GM20431 (cell line): ENCODE data around the gene RBMS3.
"Not testable (repeated sequence)": the region's sequence is repeated elsewhere in the genome, so short reads cannot be mapped to it uniquely, and the experiment has no call there.

ENCODE experiments used
- in situ Hi-C: fragments of 300-500 bp; cut with MseI, MboI; formaldehyde crosslinking; loops from one replicate; pipeline ENCODE4 v1.15.0; 2020; ENCODE audit warnings: low sequenced_read_pairs; ENCODE audit not compliant: unreplicated experiment

The RBMS3 gene

DNA sequence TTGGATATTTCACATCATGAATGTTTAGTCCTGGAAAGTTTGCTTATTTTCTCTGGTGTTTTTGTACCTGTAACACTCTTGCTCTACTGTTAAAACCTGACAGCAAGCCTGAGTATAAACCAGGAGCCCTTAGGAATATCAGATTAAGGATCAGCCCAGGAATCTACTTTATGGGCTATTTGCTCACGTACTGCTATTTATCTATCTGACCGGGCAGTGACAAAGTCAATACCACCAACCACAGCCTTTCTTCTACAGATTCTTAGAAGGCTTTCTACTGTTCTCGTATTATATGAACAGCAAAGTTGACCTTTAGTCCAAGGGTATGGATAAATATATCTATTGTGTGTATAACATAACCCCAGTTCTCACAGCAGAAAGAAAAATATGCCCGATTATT is 521.2 kb downstream of the RBMS3 start:
- in situ Hi-C loops = no loop called here

DNA sequence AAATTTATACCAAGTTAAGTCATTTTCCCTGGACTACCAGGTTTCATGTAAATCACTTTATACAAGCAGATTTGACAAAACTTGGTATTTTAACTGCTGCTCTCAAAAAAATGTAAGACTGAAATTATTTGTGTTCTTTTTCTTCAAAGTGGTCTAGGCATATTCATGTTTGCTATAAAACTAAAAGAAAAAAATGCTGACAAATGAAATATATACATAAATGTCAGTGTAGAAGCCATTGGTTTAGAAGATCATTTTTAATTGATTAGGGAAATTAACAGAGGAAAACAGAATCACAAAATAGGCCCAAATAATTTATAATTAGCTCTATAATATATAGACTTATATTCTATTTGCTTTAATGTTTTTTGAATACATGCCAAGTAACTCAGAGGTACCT is 523.2 kb downstream of the RBMS3 start:
- in situ Hi-C loops = no loop called here

DNA sequence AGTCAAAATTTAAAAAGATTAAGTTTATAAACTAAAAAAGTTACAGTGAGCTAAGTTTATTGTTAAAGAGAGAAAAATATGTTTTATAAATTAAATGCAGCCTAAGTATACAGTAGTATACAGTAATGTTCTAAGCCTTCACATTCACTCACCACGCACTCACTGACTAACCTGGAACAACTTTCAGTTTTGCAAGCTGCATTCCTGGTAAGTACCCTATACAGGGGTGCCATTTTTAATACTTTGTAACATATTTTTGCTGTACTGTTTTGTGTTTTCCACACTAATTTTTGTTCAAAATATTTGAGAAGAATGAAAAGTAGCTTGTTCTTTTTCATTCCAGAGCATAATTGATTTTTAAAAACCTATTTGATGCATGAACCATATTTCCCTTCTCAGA is 524.9 kb downstream of the RBMS3 start:
- in situ Hi-C loops = no loop called here

DNA sequence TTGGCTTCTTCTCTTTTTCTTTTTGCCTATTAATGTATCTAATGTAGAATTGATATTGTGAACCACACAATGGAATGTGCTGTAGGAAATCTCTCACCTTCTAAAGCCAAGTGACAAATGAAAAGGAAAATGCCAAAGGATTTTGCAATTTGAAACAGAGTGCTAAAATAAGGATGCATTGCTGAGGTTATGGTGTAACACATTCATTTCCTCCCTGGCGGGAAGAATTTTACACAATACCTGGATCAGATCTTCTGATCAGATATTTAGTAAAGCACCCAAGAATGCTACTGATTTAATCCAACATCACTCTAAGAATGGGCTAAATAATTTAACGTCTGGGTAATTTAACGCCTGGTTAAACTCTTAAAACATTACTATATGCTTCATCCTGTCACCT is 527.5 kb downstream of the RBMS3 start:
- in situ Hi-C loops = not testable (repeated sequence)

DNA sequence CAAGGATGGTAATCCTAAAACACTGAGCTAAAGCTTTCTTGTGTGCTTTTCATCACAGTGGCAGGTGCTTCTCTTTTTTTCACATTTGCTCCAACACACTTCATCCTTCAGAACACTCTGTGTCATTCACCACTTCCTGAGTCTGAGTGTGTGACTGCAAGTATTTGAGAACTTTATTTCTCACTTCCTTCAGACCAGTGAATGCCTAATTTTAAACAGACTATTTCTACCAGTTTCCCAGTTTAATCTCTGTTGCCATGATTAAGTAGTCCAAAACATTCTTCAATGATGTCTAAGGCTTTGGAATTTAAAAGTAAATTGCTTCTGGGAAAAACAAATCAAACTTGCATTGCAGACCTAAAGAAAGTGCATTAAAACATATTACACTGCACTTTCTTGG is 541.2 kb downstream of the RBMS3 start:
- in situ Hi-C loops = no loop called here

DNA sequence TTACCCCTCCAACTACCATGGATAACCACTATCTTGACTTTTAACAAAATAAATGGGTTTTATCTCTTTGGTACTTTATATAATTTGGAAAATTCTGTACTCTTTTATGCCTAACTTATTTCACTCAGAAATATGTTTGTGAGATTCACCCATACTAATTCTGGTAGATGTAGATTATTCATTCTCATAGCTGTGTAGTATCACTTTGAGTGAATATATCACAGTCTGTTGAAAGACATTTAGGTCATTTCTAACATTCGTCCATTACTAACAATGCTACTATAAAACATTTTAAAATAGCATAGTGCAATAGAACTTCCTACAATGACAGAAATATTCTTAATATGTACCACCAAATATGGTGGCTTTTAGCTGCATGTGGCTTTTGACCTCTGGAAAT is 542.4 kb downstream of the RBMS3 start:
- in situ Hi-C loops = no loop called here

DNA sequence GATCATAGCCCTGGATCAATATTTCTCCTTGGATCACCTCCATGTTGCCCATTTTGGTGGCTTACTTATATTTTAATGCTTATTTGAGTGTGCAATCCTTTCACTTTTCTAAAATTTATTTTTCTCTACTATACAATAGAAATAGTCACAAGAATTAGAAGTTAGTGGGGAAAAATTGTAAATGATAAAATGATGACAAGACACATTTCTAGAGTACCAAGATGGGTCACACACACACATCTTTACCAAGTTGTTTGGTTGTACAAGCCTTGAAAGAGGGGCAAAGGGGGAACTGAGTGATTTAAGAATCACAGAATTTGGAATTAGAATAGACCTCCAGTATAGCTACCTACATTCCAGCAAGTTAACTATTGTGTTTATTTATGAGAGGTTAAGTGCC is 545.8 kb downstream of the RBMS3 start:
- in situ Hi-C loops = no loop called here

DNA sequence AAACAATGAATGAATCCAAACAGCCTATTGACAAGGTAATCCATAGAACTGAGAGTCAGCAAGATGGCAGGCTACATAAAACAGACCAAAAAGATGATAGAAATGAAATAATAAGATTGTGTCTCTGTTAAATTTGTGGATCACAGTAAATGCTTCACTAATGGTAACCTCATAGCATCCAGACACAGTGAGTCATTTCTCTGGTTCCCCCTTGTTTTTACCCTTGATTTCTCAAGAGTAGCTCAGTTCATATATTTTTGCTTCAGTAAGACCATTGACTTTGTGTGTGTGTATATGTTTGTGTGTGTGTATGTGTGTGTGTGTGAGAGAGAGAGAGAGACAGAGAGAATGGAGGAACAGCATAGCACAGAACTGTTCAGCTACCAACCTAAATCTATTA is 546.9 kb downstream of the RBMS3 start:
- in situ Hi-C loops = no loop called here

DNA sequence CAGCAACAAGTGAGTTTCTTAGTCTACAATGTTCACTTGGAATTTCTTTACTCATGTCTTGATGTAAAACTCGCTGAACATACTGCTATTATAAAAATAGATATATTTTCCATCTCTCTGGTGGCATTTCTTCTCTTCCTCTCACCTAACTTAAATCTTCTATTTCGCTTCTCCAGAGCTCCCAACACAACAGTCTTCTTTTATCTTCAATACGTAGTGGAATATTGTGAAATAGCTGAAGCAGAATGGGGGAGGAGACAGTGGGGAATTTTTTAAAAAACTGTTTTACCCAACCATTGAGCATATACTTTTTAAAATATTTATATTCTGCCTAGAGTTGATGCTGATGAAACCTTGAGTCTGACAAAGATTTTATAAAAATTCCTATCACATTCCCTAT is 548.5 kb downstream of the RBMS3 start:
- in situ Hi-C loops = no loop called here

DNA sequence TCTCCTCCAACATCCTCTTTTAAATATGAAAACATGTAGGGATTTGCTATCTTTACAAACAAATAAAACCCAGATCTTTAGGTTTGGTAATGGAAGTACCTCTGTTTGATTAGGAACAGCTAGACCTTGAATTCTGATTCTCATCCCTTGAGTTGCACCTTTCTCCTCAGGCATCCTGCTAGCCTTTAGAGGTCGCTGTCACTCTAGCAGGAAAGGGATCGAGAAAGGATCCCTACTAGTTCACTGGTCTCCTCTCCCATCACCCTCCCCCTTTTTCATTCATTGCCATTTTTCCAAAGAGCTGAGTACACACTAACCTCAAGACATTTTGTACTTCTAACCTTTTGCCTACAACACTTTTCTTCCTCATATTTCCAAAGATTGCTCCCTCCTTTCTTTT is 569.8 kb downstream of the RBMS3 start:
- in situ Hi-C loops = no loop called here

DNA sequence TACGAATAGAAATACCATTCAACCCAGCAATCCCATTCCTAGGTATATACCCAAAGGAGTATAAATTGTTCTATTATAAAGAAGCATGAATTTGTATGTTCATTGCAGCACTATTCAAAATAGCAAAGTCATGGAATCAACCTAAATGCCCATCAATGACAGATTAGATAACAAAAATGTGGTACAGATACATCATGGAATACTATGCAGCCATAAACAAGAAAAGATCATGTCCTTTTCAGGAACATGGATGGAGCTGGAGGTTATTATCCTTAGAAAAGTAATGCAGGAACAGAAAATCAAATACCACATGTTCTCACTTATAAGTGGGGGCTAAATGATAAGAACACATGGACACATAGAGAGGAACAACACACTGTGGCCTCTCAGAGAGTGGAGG is 571.9 kb downstream of the RBMS3 start:
- in situ Hi-C loops = no loop called here

DNA sequence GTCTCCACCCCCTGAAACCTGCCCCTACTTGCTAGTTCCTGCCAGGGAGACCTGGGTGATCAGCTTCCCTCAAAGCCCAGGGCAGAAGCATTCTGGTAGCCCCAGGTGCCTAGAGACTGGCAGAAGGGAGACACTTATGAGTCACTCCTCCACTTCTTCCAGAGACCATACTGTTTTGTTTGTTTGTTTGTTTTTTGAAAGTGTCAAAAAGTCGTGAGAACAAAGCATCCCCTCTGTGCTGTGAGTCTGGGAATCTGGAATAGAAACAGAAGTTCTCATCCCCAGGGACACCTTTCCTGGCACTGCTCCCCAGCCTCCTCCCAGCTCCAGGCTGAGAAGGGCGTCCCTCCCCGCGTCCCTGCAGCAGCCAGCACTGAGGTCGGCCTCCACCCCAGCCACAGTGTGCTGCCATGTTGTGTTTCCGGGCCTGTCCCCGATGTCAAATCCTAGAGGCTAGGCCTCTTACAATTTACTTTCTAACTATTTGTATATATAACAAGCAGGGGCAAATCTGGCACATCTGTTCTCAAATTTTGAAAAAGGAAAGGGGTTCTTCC is 573.0 kb downstream of the RBMS3 start:
- in situ Hi-C loops = no loop called here

DNA sequence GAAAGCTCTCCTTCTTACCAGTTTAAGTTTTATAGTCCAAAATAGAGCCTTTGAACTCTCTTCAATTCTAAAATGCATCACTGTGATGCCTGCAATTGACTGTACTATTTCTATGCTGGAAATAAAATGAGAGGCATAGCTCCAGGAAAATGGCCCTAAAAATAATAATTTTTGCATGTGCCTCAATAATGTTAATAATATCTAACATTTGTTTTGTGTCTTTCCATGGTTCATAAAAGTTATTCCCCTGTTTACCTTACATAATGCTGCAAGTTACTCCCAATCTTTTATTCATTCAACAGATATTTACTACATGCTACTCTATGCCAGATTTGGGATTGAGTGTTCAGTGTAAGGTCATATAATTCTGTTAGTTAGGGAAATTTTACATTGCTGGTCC is 574.0 kb downstream of the RBMS3 start:
- in situ Hi-C loops = no loop called here

DNA sequence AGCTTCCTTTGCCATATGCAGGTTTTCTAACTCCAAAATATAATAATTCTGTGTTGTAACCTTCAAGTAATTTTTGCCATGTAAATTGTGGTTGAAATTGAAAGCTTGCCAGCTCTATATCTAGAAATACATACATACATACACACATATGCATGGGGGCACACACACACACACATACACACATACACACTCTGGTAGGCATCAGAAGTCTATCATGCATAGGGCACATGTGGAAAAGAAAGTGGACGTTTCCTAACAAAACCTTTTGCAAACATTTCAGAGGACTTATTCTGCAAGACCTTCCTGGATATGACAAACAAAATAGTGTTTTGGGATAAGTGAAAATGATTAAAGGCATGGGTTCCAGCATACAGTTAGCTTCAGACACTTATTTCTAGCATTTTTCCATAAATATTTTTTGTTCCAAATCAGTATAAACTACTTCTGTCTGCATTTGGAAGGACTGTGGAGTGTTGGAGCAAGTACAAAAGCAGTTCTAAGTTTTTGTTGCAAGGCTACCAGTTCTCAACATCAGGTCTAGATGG is 578.9 kb downstream of the RBMS3 start:
- in situ Hi-C loops = no loop called here

DNA sequence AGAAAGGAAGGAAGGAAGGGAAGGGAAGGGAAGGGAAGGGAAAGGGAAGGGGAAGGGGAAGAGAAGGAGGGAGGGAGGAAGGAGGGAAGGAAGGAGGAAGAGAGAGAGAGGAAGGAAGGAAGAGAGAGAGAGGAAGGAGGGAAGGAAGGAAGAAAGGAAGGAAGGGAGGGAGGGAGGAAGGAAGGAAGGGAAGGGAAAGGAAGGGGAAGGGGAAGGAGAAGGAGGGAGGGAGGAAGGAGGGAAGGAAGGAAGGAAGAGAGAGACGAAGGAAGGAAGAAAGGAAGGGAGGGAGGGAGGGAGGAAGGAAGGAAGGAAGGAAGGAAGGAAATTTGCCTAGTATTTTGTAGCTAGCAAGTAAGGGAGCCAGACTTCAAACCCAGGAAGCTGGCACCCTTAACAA is 583.9 kb downstream of the RBMS3 start:
- in situ Hi-C loops = no loop called here

DNA sequence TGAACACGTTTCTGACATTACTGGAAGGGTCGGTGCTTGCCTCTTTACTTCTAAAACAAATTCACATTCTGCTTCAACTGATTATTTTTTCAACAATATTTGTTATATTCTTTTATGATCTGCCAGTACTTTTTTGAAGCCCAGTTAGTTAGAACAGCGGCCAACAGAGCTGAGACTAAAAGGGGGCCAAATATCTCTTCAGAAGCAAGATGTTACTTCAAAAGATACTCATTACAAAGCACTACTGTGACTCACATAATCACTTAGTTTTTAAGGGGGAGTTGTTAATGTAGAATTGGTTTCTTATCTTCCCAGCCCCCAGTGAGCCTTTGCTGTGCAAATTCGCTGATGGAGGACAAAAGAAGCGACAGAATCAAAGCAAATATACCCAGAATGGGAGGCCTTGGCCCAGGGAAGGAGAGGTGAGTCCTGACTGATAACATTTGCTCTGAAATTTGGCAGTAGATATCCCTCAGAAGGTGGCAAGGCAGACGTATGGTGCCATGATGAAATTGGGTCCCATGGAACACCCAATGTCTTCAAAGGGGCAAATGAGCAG is 587.8 kb downstream of the RBMS3 start:
- in situ Hi-C loops = no loop called here

DNA sequence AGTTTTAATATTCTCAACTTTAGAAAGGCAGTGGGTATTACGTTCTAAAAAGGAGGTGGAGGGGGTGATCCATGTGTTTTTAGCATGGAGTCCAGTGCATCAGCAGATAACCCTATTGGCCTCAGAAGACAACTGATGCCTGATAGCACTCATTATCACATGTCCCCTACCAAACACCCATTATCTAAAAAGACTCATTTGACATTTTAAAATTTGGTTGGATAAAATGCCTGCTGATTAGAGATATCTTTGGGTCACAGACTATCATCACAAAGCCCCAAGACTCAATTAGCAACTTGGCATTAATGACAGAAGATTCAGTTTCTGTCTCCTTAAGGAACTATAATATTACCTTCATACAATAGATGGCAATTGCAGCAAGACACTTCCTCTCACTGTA is 589.3 kb downstream of the RBMS3 start:
- in situ Hi-C loops = no loop called here

DNA sequence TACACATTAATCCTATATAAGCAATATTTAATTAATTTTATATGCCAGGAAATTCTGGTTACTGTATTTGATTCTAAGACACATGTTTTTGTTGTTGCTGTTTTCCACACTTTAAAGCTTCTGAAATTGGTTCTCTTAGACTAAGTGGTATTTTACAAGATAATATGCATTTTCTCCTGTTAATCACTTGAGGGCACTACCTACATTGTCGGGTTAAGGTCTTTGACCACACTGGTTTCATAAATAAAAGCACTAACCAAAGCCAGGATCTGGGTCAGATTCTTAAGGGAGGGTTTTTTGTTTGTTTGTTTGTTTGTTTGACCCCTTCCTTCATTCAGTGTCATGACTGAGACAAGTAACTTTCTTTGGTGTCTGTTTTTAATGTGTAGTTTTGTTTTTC is 590.2 kb downstream of the RBMS3 start:
- in situ Hi-C loops = no loop called here

DNA sequence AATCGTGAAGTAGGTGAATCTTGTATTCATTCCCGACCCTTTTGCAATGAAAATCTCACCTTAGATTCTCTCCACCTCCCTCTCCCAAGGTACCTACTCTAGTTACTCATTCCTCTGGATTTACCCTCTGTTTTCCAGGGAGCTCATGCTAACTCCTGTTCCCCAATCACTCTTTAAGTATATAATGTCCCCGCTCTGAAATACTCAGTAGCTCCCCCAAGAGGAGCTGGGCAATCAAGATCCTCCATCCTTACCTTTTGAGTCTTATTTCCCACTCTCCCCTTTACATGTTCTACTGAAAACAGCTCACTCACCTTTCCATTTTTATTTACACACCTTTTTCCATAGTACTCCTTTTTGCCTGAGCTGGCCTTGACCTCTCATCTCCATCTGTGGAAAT is 599.9 kb downstream of the RBMS3 start:
- in situ Hi-C loops = no loop called here

DNA sequence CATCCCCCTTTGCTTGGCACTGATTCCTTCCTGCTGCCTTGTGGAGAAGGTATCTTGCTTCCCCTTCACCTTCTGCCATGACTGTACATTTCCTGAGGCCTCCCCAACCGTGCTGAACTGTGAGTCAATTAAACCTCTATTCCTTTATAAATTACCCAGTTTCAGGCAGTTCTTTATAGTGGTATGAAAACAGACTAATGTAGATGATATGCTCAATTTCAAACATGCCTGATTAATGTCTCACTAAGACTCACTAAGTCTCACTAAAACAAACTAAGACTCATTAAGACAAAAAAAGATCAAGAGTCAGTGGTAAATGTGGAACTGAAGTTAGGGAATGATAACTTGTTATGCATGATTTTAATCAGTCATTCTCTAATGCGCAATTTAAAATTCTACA is 606.6 kb downstream of the RBMS3 start:
- in situ Hi-C loops = no loop called here

DNA sequence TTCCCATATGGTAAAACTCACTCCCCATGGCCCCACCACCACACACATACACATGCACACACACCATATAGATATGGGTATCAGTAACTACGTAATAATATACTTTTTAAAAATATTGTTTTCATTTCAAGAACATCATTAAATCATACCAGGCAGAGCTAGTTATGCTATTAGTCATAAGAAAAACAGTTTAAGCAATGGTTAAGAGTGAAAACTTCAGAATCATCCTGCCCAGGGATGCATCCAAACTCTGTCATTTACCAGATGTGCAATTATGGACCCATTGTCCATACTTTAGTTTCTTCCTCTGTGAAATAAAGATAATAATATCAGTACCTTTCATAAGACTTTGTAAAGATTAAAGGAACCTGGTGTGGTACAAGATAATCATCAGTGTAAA is 608.3 kb downstream of the RBMS3 start:
- in situ Hi-C loops = no loop called here

DNA sequence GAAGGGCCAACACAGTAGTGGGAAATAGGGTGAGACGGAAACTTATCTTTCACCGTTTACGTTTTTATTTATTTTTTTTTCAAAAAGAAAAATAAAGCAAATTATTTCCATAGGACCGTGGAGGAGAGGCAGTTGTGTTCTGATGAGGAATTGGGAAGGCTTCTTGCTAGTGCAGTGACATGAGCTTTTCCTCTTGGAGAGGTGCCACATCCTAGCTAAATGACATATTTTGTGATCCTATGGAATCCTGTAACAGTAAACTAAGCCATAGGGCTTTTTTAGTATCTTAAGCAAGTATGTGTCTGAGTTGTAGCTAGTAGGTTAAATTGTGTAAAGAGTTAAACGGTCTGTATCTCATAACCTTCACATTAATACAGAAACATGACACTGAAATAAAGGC is 609.9 kb downstream of the RBMS3 start:
- in situ Hi-C loops = no loop called here
